HG02610 (cell line): ENCODE results near the gene ERC2.

Source experiments
- ATAC-seq: cut with Tn5 transposase; IDR thresholded peaks from one replicate; pipeline ENCODE4 v1.9.1; 2021; ENCODE audit warnings: mild to moderate bottlenecking, moderate library complexity; ENCODE audit not compliant: unreplicated experiment

ERC2 gene

GRCh38 chr3:56369914-56370313 is 98.4 kb downstream of the ERC2 start:
- ATAC-seq = no peak

- no peak for ATAC-seq
Measured at GRCh38 chr3:56368846-56369245, 99.4 kb downstream of the ERC2 start.

GRCh38 chr3:56366641-56367162 is 101.6 kb downstream of the ERC2 start:
- no peak for ATAC-seq

GRCh38 chr3:56365905-56366640 is 102.2 kb downstream of the ERC2 start:
- no peak for ATAC-seq

GRCh38 chr3:56364665-56365064 is 103.6 kb downstream of the ERC2 start:
- ATAC-seq = no peak

GRCh38 chr3:56363720-56364119 is 104.5 kb downstream of the ERC2 start:
- ATAC-seq = no peak

GRCh38 chr3:56361731-56362130 is 106.5 kb downstream of the ERC2 start:
- ATAC-seq = no peak

- ATAC-seq = no peak
Measured at GRCh38 chr3:56357266-56357665, 111.0 kb downstream of the ERC2 start.

GRCh38 chr3:56356808-56357207 is 111.5 kb downstream of the ERC2 start:
- ATAC-seq = no peak

GRCh38 chr3:56355570-56356185 is 112.6 kb downstream of the ERC2 start:
- ATAC-seq = no peak

GRCh38 chr3:56351537-56351936 is 116.7 kb downstream of the ERC2 start:
- no peak for ATAC-seq

- ATAC-seq = no peak
Measured at GRCh38 chr3:56347219-56347871, 120.9 kb downstream of the ERC2 start.

- no peak for ATAC-seq
Measured at GRCh38 chr3:56342475-56342874, 125.8 kb downstream of the ERC2 start.

GRCh38 chr3:56339671-56340070 is 128.6 kb downstream of the ERC2 start:
- ATAC-seq = no peak

GRCh38 chr3:56339244-56339643 is 129.0 kb downstream of the ERC2 start:
- ATAC-seq = no peak

GRCh38 chr3:56336023-56336422 is 132.2 kb downstream of the ERC2 start:
- ATAC-seq = no peak

- ATAC-seq = no peak
Measured at GRCh38 chr3:56324473-56324872, 143.8 kb downstream of the ERC2 start.

- ATAC-seq = no peak
Measured at GRCh38 chr3:56323986-56324420, 144.3 kb downstream of the ERC2 start.

- peak; percentile 58 for ATAC-seq
Measured at GRCh38 chr3:56322862-56323261, 145.4 kb downstream of the ERC2 start.

GRCh38 chr3:56321892-56322291 is 146.4 kb downstream of the ERC2 start:
- ATAC-seq = peak; percentile 46

- ATAC-seq = no peak
Measured at GRCh38 chr3:56321383-56321782, 146.9 kb downstream of the ERC2 start.

GRCh38 chr3:56320883-56321282 is 147.4 kb downstream of the ERC2 start:
- no peak for ATAC-seq
